HepG2 (cell line): Measurements from ENCODE around the gene RBM28. TPM values are rescaled to one million over a fixed set of nuclear protein-coding genes. Genes with fewer than 3 reads are reported as not detected.

Experiments
- ATF1 ChIP-seq: IDR thresholded peaks from 2 replicates; pipeline ENCODE4 v1.6.1; 2016; ENCODE audit warnings: mild to moderate bottlenecking, control low read depth
- ETS1 ChIP-seq: sonication (generic); formaldehyde crosslinking; IDR thresholded peaks from 2 replicates; pipeline ENCODE4 v1.4.0; 2020; ENCODE audit warnings: missing genetic modification reagents
- ETV6 ChIP-seq: sonication (generic); formaldehyde crosslinking; conservative IDR thresholded peaks from 2 replicates; pipeline ENCODE4 v1.4.0; 2020; ENCODE audit warnings: missing genetic modification reagents
- FOXO1 ChIP-seq: sonication (generic); formaldehyde crosslinking; IDR thresholded peaks from 2 replicates; pipeline ENCODE4 v1.4.0; 2020; ENCODE audit warnings: missing genetic modification reagents
- FOXP1 ChIP-seq, 2 experiments: fragments of 450-650 bp in 1 of 2; IDR thresholded peaks; 2 replicates each; pipeline ENCODE4 v1.6.1; 2017 to 2018; ENCODE audit warnings: antibody characterized with exemption in 1 of 2
- HNF1A ChIP-seq, 2 experiments: sonication (generic) in 1 of 2; formaldehyde crosslinking in 1 of 2; IDR thresholded peaks; 2 replicates each; pipeline versions ENCODE4 v1.4.0 to v1.6.1; 2016 to 2020; ENCODE audit warnings: borderline replicate concordance in 1 of 2, low read depth in 1 of 2, mild to moderate bottlenecking in 1 of 2, missing genetic modification reagents in 1 of 2
- KDM6A ChIP-seq: IDR thresholded peaks from 2 replicates; pipeline ENCODE4 v1.6.1; 2016; ENCODE audit warnings: low read depth
- NCOA2 ChIP-seq: sonication (generic); formaldehyde crosslinking; IDR thresholded peaks from 2 replicates; pipeline ENCODE4 v1.8.0; 2022; ENCODE audit warnings: inconsistent platforms
- RBAK ChIP-seq: sonication (generic); formaldehyde crosslinking; IDR thresholded peaks from 2 replicates; pipeline ENCODE4 v1.5.1; 2020; ENCODE audit warnings: mild to moderate bottlenecking, missing genetic modification reagents
- RFXAP ChIP-seq: sonication (generic); formaldehyde crosslinking; IDR thresholded peaks from 2 replicates; pipeline ENCODE4 v1.4.0; 2020; ENCODE audit warnings: missing genetic modification reagents, borderline replicate concordance
- SOX13 ChIP-seq, 3 experiments: fragments of 450-650 bp in 1 of 3; sonication (generic) in 1 of 3; formaldehyde crosslinking in 1 of 3; IDR thresholded peaks in 2 of 3; conservative IDR thresholded peaks in 1 of 3; 2 replicates each; pipeline versions ENCODE4 v1.5.0 to v1.6.1; 2016 to 2020; ENCODE audit warnings: antibody characterized with exemption in 1 of 3, mild to moderate bottlenecking in 1 of 3, missing compliant biosample characterization in 1 of 3, missing genetic modification reagents in 1 of 3, moderate library complexity in 1 of 3
- SOX5 ChIP-seq: IDR thresholded peaks from 2 replicates; pipeline ENCODE4 v1.6.1; 2016; ENCODE audit warnings: borderline replicate concordance
- SRF ChIP-seq: IDR thresholded peaks from 2 replicates; pipeline ENCODE4 v1.6.1; 2011; ENCODE audit warnings: mild to moderate bottlenecking, low read depth, low read length, moderate library complexity
- SRSF9 ChIP-seq: fragments of 200-400 bp; formaldehyde crosslinking; IDR thresholded peaks from 2 replicates; pipeline ENCODE4 v1.6.1; 2018; ENCODE audit warnings: borderline replicate concordance, mild to moderate bottlenecking, low read depth, low read length; ENCODE audit not compliant: insufficient read depth, poor library complexity, severe bottlenecking
- ZBTB20 ChIP-seq: sonication (generic); formaldehyde crosslinking; IDR thresholded peaks from 2 replicates; pipeline ENCODE4 v1.8.1; 2023; ENCODE audit warnings: missing genetic modification reagents, low read depth, mild to moderate bottlenecking, borderline replicate concordance
- ZFP36L1 ChIP-seq: sonication (generic); formaldehyde crosslinking; IDR thresholded peaks from 2 replicates; pipeline ENCODE4 v1.8.0; 2022; ENCODE audit warnings: mild to moderate bottlenecking, missing genetic modification reagents, moderate library complexity
- ZKSCAN1 ChIP-seq: fragments of 150-350 bp; IDR thresholded peaks from 2 replicates; pipeline ENCODE4 v1.6.1; 2014; ENCODE audit warnings: low read length
- ZNF616 ChIP-seq: sonication (generic); formaldehyde crosslinking; IDR thresholded peaks from 2 replicates; pipeline ENCODE4 v1.5.0; 2020; ENCODE audit warnings: low read depth, mild to moderate bottlenecking, missing genetic modification reagents
- polyA plus RNA-seq, 8 experiments: library from polyadenylated mRNA; depleted of rRNA in 3 of 8; stranded (reverse) in 7 of 8; unstranded in 1 of 8; fragments of >200 nt; fragmentation: Illumina TruSeq in 4 of 8; extraction: Trizol in 4 of 8; gene quantifications; 2 replicates each; pipeline versions ENCODE4 v1.2.1 to v1.2.3, GENCODE V29; 2011 to 2016; ENCODE audit warnings: low read depth in 4 of 8, missing spikeins in 1 of 8, mixed read lengths in 1 of 8; ENCODE audit not compliant: insufficient read depth in 1 of 8
- total RNA-seq, 5 experiments: library from RNA; depleted of rRNA; stranded (reverse); fragments of >200 nt; fragmentation: Illumina TruSeq; extraction: Trizol; gene quantifications; 2 replicates each; pipeline ENCODE4 v1.2.3, GENCODE V29; 2016; ENCODE audit warnings: low read depth in 1 of 5
- TF ChIP-seq, protein P1 (sequence below): IDR thresholded peaks from 2 replicates; pipeline ENCODE4 v1.6.1; 2012; ENCODE audit warnings: low read depth, low read length, improper control_type of control experiment
- TF ChIP-seq, protein P2 (sequence below): sonication (generic); formaldehyde crosslinking; IDR thresholded peaks from 2 replicates; pipeline ENCODE4 v1.5.0; 2020; ENCODE audit warnings: missing genetic modification reagents

Gene RBM28
- total and polyA plus RNA-seq, 2 of the 13 experiments (the other 11 are each of a cell fraction or from before 2014, with no cell fraction given), result 20.5 to 49.0 TPM

GRCh38 chr7:128309124-128309523, 34.6 kb downstream of the RBM28 start (continued):
- no peak for TF ChIP-seq RBAK (CRISPR knock-in tag)
- no peak for TF ChIP-seq ZNF616 (CRISPR knock-in tag)
- no peak for TF ChIP-seq FOXP1 (IDR thresholded peaks at IDR 0.05)
- TF ChIP-seq FOXP1 (CRISPR knock-in tag; IDR thresholded peaks at IDR 0.05), result 0 out of 2 replicates have a peak, but pooled peaks have one; percentile 14
- TF ChIP-seq NCOA2 (CRISPR knock-in tag), result no peak
- no peak for TF ChIP-seq SOX13 (IDR thresholded peaks at IDR 0.05)
- peak in 1 of 2 experiments; percentile 74; a peak in 2 of 4 replicates for TF ChIP-seq SOX13 (CRISPR knock-in tag; conservative IDR thresholded peaks at IDR 0.05 in 1 of 2, IDR thresholded peaks at IDR 0.05 in 1 of 2)
- TF ChIP-seq ZFP36L1 (CRISPR knock-in tag), result no peak
- TF ChIP-seq FOXO1 (CRISPR knock-in tag), result no peak
- no peak for TF ChIP-seq ATF1
- TF ChIP-seq, protein P1, sequence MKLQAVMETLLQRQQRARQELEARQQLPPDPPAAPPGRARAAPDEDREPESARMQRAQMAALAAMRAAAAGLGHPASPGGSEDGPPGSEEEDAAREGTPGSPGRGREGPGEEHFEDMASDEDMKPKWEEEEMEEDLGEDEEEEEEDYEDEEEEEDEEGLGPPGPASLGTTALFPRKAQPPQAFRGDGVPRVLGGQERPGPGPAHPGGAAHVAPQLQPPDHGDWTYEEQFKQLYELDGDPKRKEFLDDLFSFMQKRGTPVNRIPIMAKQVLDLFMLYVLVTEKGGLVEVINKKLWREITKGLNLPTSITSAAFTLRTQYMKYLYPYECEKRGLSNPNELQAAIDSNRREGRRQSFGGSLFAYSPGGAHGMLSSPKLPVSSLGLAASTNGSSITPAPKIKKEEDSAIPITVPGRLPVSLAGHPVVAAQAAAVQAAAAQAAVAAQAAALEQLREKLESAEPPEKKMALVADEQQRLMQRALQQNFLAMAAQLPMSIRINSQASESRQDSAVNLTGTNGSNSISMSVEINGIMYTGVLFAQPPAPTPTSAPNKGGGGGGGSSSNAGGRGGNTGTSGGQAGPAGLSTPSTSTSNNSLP, result 0 out of 2 replicates have a peak, but pooled peaks have one; percentile 22
- TF ChIP-seq ZKSCAN1, result peak; percentile 43; the same call in 1 of the 2 replicates
- TF ChIP-seq KDM6A (CRISPR knock-in tag), result no peak
- TF ChIP-seq SOX5 (CRISPR knock-in tag), result peak; percentile 48; the same call in 1 of the 2 replicates
- no peak for TF ChIP-seq ETS1 (CRISPR knock-in tag)
- no peak for TF ChIP-seq SRSF9
- TF ChIP-seq HNF1A (IDR thresholded peaks at IDR 0.05; ENCODE audit: low read depth), result 0 out of 2 replicates have a peak, but pooled peaks have one; percentile 24
- no peak for TF ChIP-seq HNF1A (CRISPR knock-in tag; IDR thresholded peaks at IDR 0.05; ENCODE audit: borderline replicate concordance)
- no peak for TF ChIP-seq RFXAP (CRISPR knock-in tag)
- no peak for TF ChIP-seq ZBTB20 (CRISPR knock-in tag)
- no peak for TF ChIP-seq SRF
- TF ChIP-seq, protein P2, sequence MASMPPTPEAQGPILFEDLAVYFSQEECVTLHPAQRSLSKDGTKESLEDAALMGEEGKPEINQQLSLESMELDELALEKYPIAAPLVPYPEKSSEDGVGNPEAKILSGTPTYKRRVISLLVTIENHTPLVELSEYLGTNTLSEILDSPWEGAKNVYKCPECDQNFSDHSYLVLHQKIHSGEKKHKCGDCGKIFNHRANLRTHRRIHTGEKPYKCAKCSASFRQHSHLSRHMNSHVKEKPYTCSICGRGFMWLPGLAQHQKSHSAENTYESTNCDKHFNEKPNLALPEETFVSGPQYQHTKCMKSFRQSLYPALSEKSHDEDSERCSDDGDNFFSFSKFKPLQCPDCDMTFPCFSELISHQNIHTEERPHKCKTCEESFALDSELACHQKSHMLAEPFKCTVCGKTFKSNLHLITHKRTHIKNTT (CRISPR knock-in tag), result no peak
- no peak for TF ChIP-seq ETV6 (CRISPR knock-in tag)
